HEK293 (cell line): Measurements from ENCODE around the gene CAPRIN1.
A peak's percentile ranks its signal among the peaks of the same experiment; 100 is the strongest.

Experiments used
- CTCF ChIA-PET: fragments of 350-600 bp; formaldehyde crosslinking; extraction: SDS; loops from one replicate; lab custom pipeline; 2021; ENCODE audit warnings: antibody characterized with exemption; lab: Yijun Ruan, JAX
- POLR2A ChIA-PET: fragments of 300-600 bp; formaldehyde crosslinking; extraction: SDS; loops from one replicate; lab custom pipeline; 2020; ENCODE audit warnings: antibody characterized with exemption, inconsistent platforms; lab: Yijun Ruan, JAX
- H3K27ac ChIP-seq: fragments of 200-500 bp; sonication (Bioruptor generic); 2 replicates; pipeline ENCODE4 v1.5.1; 2014; ENCODE audit warnings: low read depth, low read length, control low read depth, inconsistent platforms; ENCODE audit errors: extremely low read depth
- H3K36me3 ChIP-seq, 2 experiments: fragments of 200-500 bp in 1 of 2; sonication (Bioruptor generic) in 1 of 2; 1 replicate in 1 of 2; 2 replicates in 1 of 2; pipeline ENCODE4 v1.5.1; 2014 to 2017; ENCODE audit warnings: inconsistent platforms in 2 of 2, low read length in 2 of 2; ENCODE audit not compliant: control insufficient read depth in 2 of 2, insufficient read depth in 1 of 2
- H3K4me1 ChIP-seq: fragments of 200-500 bp; sonication (Bioruptor generic); 2 replicates; pipeline ENCODE4 v1.5.1; 2014; ENCODE audit warnings: mild to moderate bottlenecking, low read length, inconsistent platforms; ENCODE audit not compliant: control insufficient read depth, insufficient read depth
- H3K4me3 ChIP-seq: 2 replicates; pipeline ENCODE4 v1.5.1; 2011; ENCODE audit warnings: low read depth, mild to moderate bottlenecking, control low read depth, low read length, moderate library complexity
- H3K9me3 ChIP-seq: fragments of 200-500 bp; sonication (Bioruptor generic); 2 replicates; pipeline ENCODE4 v1.5.1; 2014; ENCODE audit warnings: low read depth, low read length, inconsistent platforms; ENCODE audit not compliant: control insufficient read depth, insufficient read depth
- INSM2 ChIP-seq: fragments of 450-650 bp; formaldehyde crosslinking; IDR thresholded peaks from 2 replicates; pipeline ENCODE4 v1.5.1; 2016; ENCODE audit warnings: missing biosample characterization, missing genetic modification characterization
- PRDM6 ChIP-seq: fragments of 450-650 bp; formaldehyde crosslinking; IDR thresholded peaks from 2 replicates; pipeline ENCODE4 v1.5.1; 2017; ENCODE audit warnings: missing biosample characterization, missing genetic modification characterization
- ZBTB10 ChIP-seq: fragments of 450-650 bp; formaldehyde crosslinking; IDR thresholded peaks from 2 replicates; pipeline ENCODE4 v1.5.1; 2016; ENCODE audit warnings: missing biosample characterization, missing genetic modification characterization
- ZBTB21 ChIP-seq: fragments of 450-650 bp; formaldehyde crosslinking; IDR thresholded peaks from 2 replicates; pipeline ENCODE4 v1.5.1; 2017; ENCODE audit warnings: missing biosample characterization, missing genetic modification characterization
- ZBTB8A ChIP-seq: fragments of 450-650 bp; formaldehyde crosslinking; IDR thresholded peaks from 2 replicates; pipeline ENCODE4 v1.5.1; 2016; ENCODE audit warnings: missing biosample characterization, missing genetic modification characterization
- ZFHX2 ChIP-seq: fragments of 450-650 bp; formaldehyde crosslinking; conservative IDR thresholded peaks from 2 replicates; pipeline ENCODE4 v1.5.1; 2016; ENCODE audit warnings: missing biosample characterization, missing genetic modification characterization
- ZNF510 ChIP-seq: fragments of 450-650 bp; formaldehyde crosslinking; IDR thresholded peaks from 2 replicates; pipeline ENCODE4 v1.5.1; 2018; ENCODE audit warnings: mild to moderate bottlenecking, missing genetic modification characterization, missing biosample characterization; ENCODE audit not compliant: insufficient replicate concordance
- ZNF514 ChIP-seq: fragments of 450-650 bp; formaldehyde crosslinking; IDR thresholded peaks from 2 replicates; pipeline ENCODE4 v1.5.1; 2016; ENCODE audit warnings: missing biosample characterization, missing genetic modification characterization
- ZNF654 ChIP-seq: fragments of 450-650 bp; formaldehyde crosslinking; IDR thresholded peaks from 2 replicates; pipeline ENCODE4 v1.5.1; 2016; ENCODE audit warnings: low read depth, missing biosample characterization, missing genetic modification characterization
- ZNF792 ChIP-seq: fragments of 450-650 bp; formaldehyde crosslinking; IDR thresholded peaks from 2 replicates; pipeline ENCODE4 v1.5.1; 2016; ENCODE audit warnings: missing biosample characterization, missing genetic modification characterization

CAPRIN1 gene

GRCh38 chr11:34149786-34150185 lies 98.3 kb downstream of the CAPRIN1 start (continued):
- TF ChIP-seq ZBTB10, result no peak
- TF ChIP-seq ZNF792 (tag by site-specific recombination), result no peak
- TF ChIP-seq PRDM6 (tag by site-specific recombination), result no peak
- no peak for TF ChIP-seq ZNF654
- no peak for TF ChIP-seq ZNF514 (tag by site-specific recombination)
- TF ChIP-seq ZBTB21 (tag by site-specific recombination), result no peak
- no peak for TF ChIP-seq ZNF510
- TF ChIP-seq, all 188 proteins: peak for 2

- no peak for TF ChIP-seq INSM2 (tag by site-specific recombination)
- TF ChIP-seq ZFHX2, result 0 out of 2 replicates have a peak, but pooled peaks have one; percentile 12
- no peak for TF ChIP-seq ZBTB8A (tag by site-specific recombination)
- Histone ChIP-seq H3K4me3 (no peak overlapping the region), H3K9me3 (no peaks in the 10 kb centered on the region), H3K27ac (no peak overlapping the region), H3K36me3 (peaks cover 0 to 98% of the 10 kb centered on the region in 2 experiments; a peak in 1 of 3 replicates), H3K4me1 (no peaks in the 10 kb centered on the region)
- ChIA-PET POLR2A (interaction anchor here (0.9 to 1.2 kb wide), 2 partner anchors 24 to 207 kb away, joined by 3 to 5 read pairs; partner anchors contain the start of gene ABTB2), CTCF (interaction anchor here (0.7 to 2.6 kb wide), 5 partner anchors 24 to 342 kb away, joined by 3 to 14 read pairs (median 7); partner anchors contain the start of gene ABTB2)
These were observed 99.1 kb downstream of the CAPRIN1 start for GRCh38 chr11:34150494-34151151.
